ENCODE results near the gene FAM234A.

The FAM234A gene

GRCh38 chr16:188674-189073 lies 45.9 kb upstream of the FAM234A start:
- H3K4me1 ChIP-seq (ENCODE audit: control insufficient read depth, insufficient read depth, low read depth, low read length), result no peaks in the 10 kb centered on the region
- H3K9me3 ChIP-seq (ENCODE audit: control insufficient read depth, low read length), result no peaks in the 10 kb centered on the region
- no peak overlapping the region for H3K27ac ChIP-seq (ENCODE audit: low read length, poor library complexity, severe bottlenecking)
- H2BK12ac ChIP-seq (ENCODE audit: low read length in 2 of 2), result no peak overlapping the region
- no peak overlapping the region for H4K91ac ChIP-seq (ENCODE audit: low read length)
- H3K27me3 ChIP-seq (ENCODE audit: control insufficient read depth in 1 of 2, insufficient read depth in 1 of 2, low read length in 2 of 2), result no peaks in the 10 kb centered on the region
- H3K79me1 ChIP-seq (replicated peaks; ENCODE audit: low read length, poor library complexity, severe bottlenecking), result peaks cover 28% of the 10 kb centered on the region
- no peak overlapping the region for H2BK5ac ChIP-seq (ENCODE audit: low read depth, low read length, poor library complexity, severe bottlenecking)
- no peak overlapping the region for H2AK5ac ChIP-seq (ENCODE audit: low read length, severe bottlenecking)
- 93% methylated on average over 6 of the region's 8 CpGs for WGBS
- no peak overlapping the region for H3K9ac ChIP-seq (ENCODE audit: low read length)
- no peak overlapping the region for H2BK15ac ChIP-seq (ENCODE audit: low read depth, poor library complexity, severe bottlenecking)
- H3K14ac ChIP-seq (ENCODE audit: low read length in 2 of 2), result no peak overlapping the region
- no peak overlapping the region for H3K4ac ChIP-seq (ENCODE audit: low read depth in 1 of 2, low read length in 2 of 2)
- no peak overlapping the region for H3K4me3 ChIP-seq (ENCODE audit: insufficient read depth in 1 of 2, low read depth in 1 of 2, low read length in 2 of 2)
- H4K8ac ChIP-seq (ENCODE audit: low read length), result no peak overlapping the region
- peaks cover 73 to 84% of the 10 kb centered on the region in 2 experiments for H3K36me3 ChIP-seq (ENCODE audit: control insufficient read depth in 1 of 2, insufficient read depth in 2 of 2, low read depth in 1 of 2, low read length in 2 of 2)
- H2BK120ac ChIP-seq (ENCODE audit: low read depth, low read length), result no peak overlapping the region
- H3K23ac ChIP-seq (ENCODE audit: low read length in 2 of 2), result no peak overlapping the region
- no peak overlapping the region for H2AFZ ChIP-seq (ENCODE audit: low read depth, low read length)
- H3K4me2 ChIP-seq (ENCODE audit: low read length, poor library complexity, severe bottlenecking), result no peak overlapping the region
- no peak for DNase-seq
- H3K18ac ChIP-seq (ENCODE audit: low read depth in 1 of 2, low read length in 2 of 2), result no peak overlapping the region

GRCh38 chr16:189604-190186 lies 44.9 kb upstream of the FAM234A start:
- Histone ChIP-seq H3K4me3 (ENCODE audit: insufficient read depth in 1 of 2, low read depth in 1 of 2, low read length in 2 of 2) (no peak overlapping the region), H3K79me1 (replicated peaks; ENCODE audit: low read length, poor library complexity, severe bottlenecking) (peaks cover 34% of the 10 kb centered on the region), H2BK120ac (ENCODE audit: low read depth, low read length) (no peak overlapping the region), H3K14ac (ENCODE audit: low read length in 2 of 2) (no peak overlapping the region), H3K4me1 (ENCODE audit: control insufficient read depth, insufficient read depth, low read depth, low read length) (no peaks in the 10 kb centered on the region), H4K8ac (ENCODE audit: low read length) (no peak overlapping the region), H4K91ac (ENCODE audit: low read length) (no peak overlapping the region), H2AFZ (ENCODE audit: low read depth, low read length) (no peak overlapping the region), H3K27me3 (ENCODE audit: control insufficient read depth in 1 of 2, insufficient read depth in 1 of 2, low read length in 2 of 2) (no peaks in the 10 kb centered on the region), H3K36me3 (ENCODE audit: control insufficient read depth in 1 of 2, insufficient read depth in 2 of 2, low read depth in 1 of 2, low read length in 2 of 2) (peaks cover 77 to 85% of the 10 kb centered on the region in 2 experiments), H2BK15ac (ENCODE audit: low read depth, poor library complexity, severe bottlenecking) (no peak overlapping the region), H2AK5ac (ENCODE audit: low read length, severe bottlenecking) (no peak overlapping the region), H3K4ac (ENCODE audit: low read depth in 1 of 2, low read length in 2 of 2) (no peak overlapping the region), H3K9me3 (ENCODE audit: control insufficient read depth, low read length) (no peaks in the 10 kb centered on the region), H3K4me2 (ENCODE audit: low read length, poor library complexity, severe bottlenecking) (no peak overlapping the region), H3K23ac (ENCODE audit: low read length in 2 of 2) (no peak overlapping the region), H2BK12ac (ENCODE audit: low read length in 2 of 2) (no peak overlapping the region), H3K9ac (ENCODE audit: low read length) (no peak overlapping the region), H3K27ac (ENCODE audit: low read length, poor library complexity, severe bottlenecking) (no peak overlapping the region), H2BK5ac (ENCODE audit: low read depth, low read length, poor library complexity, severe bottlenecking) (no peak overlapping the region), H3K18ac (ENCODE audit: low read depth in 1 of 2, low read length in 2 of 2) (no peak overlapping the region)
- 98% methylated on average over 34 of the region's 34 CpGs for WGBS
- no peak for DNase-seq

- no peak overlapping the region for H3K27ac ChIP-seq (ENCODE audit: low read length, poor library complexity, severe bottlenecking)
- H3K27me3 ChIP-seq (ENCODE audit: control insufficient read depth in 1 of 2, insufficient read depth in 1 of 2, low read length in 2 of 2), result no peaks in the 10 kb centered on the region
- no peak overlapping the region for H2AFZ ChIP-seq (ENCODE audit: low read depth, low read length)
- no peak overlapping the region for H2AK5ac ChIP-seq (ENCODE audit: low read length, severe bottlenecking)
- WGBS, result 97% methylated on average over 3 of the region's 4 CpGs
- H3K4me1 ChIP-seq (ENCODE audit: control insufficient read depth, insufficient read depth, low read depth, low read length), result no peaks in the 10 kb centered on the region
- H3K9me3 ChIP-seq (ENCODE audit: control insufficient read depth, low read length), result no peaks in the 10 kb centered on the region
- H2BK15ac ChIP-seq (ENCODE audit: low read depth, poor library complexity, severe bottlenecking), result no peak overlapping the region
- H4K8ac ChIP-seq (ENCODE audit: low read length), result no peak overlapping the region
- no peak overlapping the region for H3K4ac ChIP-seq (ENCODE audit: low read depth in 1 of 2, low read length in 2 of 2)
- no peak overlapping the region for H2BK120ac ChIP-seq (ENCODE audit: low read depth, low read length)
- H2BK12ac ChIP-seq (ENCODE audit: low read length in 2 of 2), result no peak overlapping the region
- no peak overlapping the region for H3K4me3 ChIP-seq (ENCODE audit: insufficient read depth in 1 of 2, low read depth in 1 of 2, low read length in 2 of 2)
- H3K79me1 ChIP-seq (replicated peaks; ENCODE audit: low read length, poor library complexity, severe bottlenecking), result peaks cover 42% of the 10 kb centered on the region
- H2BK5ac ChIP-seq (ENCODE audit: low read depth, low read length, poor library complexity, severe bottlenecking), result no peak overlapping the region
- no peak overlapping the region for H3K18ac ChIP-seq (ENCODE audit: low read depth in 1 of 2, low read length in 2 of 2)
- H3K14ac ChIP-seq (ENCODE audit: low read length in 2 of 2), result no peak overlapping the region
- H3K9ac ChIP-seq (ENCODE audit: low read length), result no peak overlapping the region
- H3K23ac ChIP-seq (ENCODE audit: low read length in 2 of 2), result no peak overlapping the region
- H3K36me3 ChIP-seq (ENCODE audit: control insufficient read depth in 1 of 2, insufficient read depth in 2 of 2, low read depth in 1 of 2, low read length in 2 of 2), result peaks cover 90 to 91% of the 10 kb centered on the region in 2 experiments
- H3K4me2 ChIP-seq (ENCODE audit: low read length, poor library complexity, severe bottlenecking), result no peak overlapping the region
- no peak overlapping the region for H4K91ac ChIP-seq (ENCODE audit: low read length)
- no peak for DNase-seq
Measured at GRCh38 chr16:191831-192230, 42.8 kb upstream of the FAM234A start.

GRCh38 chr16:192686-193085 lies 41.9 kb upstream of the FAM234A start:
- Histone ChIP-seq H4K8ac (ENCODE audit: low read length) (no peak overlapping the region), H2BK120ac (ENCODE audit: low read depth, low read length) (no peak overlapping the region), H3K23ac (ENCODE audit: low read length in 2 of 2) (no peak overlapping the region), H3K36me3 (ENCODE audit: control insufficient read depth in 1 of 2, insufficient read depth in 2 of 2, low read depth in 1 of 2, low read length in 2 of 2) (peaks cover 91 to 93% of the 10 kb centered on the region in 2 experiments), H3K4me2 (ENCODE audit: low read length, poor library complexity, severe bottlenecking) (no peak overlapping the region), H3K4ac (ENCODE audit: low read depth in 1 of 2, low read length in 2 of 2) (no peak overlapping the region), H3K18ac (ENCODE audit: low read depth in 1 of 2, low read length in 2 of 2) (no peak overlapping the region), H2BK5ac (ENCODE audit: low read depth, low read length, poor library complexity, severe bottlenecking) (no peak overlapping the region), H3K4me1 (ENCODE audit: control insufficient read depth, insufficient read depth, low read depth, low read length) (no peaks in the 10 kb centered on the region), H2AFZ (ENCODE audit: low read depth, low read length) (no peak overlapping the region), H4K91ac (ENCODE audit: low read length) (no peak overlapping the region), H3K27me3 (ENCODE audit: control insufficient read depth in 1 of 2, insufficient read depth in 1 of 2, low read length in 2 of 2) (no peaks in the 10 kb centered on the region), H2AK5ac (ENCODE audit: low read length, severe bottlenecking) (no peak overlapping the region), H2BK12ac (ENCODE audit: low read length in 2 of 2) (no peak overlapping the region), H2BK15ac (ENCODE audit: low read depth, poor library complexity, severe bottlenecking) (no peak overlapping the region), H3K14ac (ENCODE audit: low read length in 2 of 2) (no peak overlapping the region), H3K4me3 (ENCODE audit: insufficient read depth in 1 of 2, low read depth in 1 of 2, low read length in 2 of 2) (no peak overlapping the region), H3K9me3 (ENCODE audit: control insufficient read depth, low read length) (no peaks in the 10 kb centered on the region), H3K9ac (ENCODE audit: low read length) (no peak overlapping the region), H3K79me1 (replicated peaks; ENCODE audit: low read length, poor library complexity, severe bottlenecking) (peaks cover 40% of the 10 kb centered on the region), H3K27ac (ENCODE audit: low read length, poor library complexity, severe bottlenecking) (no peak overlapping the region)
- 98% methylated on average over 9 of the region's 11 CpGs for WGBS
- DNase-seq, result no peak
